Hematopoietic multipotent progenitor cell (in vitro differentiated cells): ENCODE results near the gene ZNF578. TPM values are rescaled to one million over a fixed set of nuclear protein-coding genes. Genes with fewer than 3 reads are reported as not detected.
A peak's percentile ranks its signal among the peaks of the same experiment; 100 is the strongest.
"Not testable (repeated sequence)": the region's sequence is repeated elsewhere in the genome, so short reads cannot be mapped to it uniquely, and the experiment has no call there.

Source experiments
- DNase-seq, 3 donors: peaks; one replicate each; pipeline ENCODE4 v3.0.0-alpha.2; 2011 to 2015; ENCODE audit warnings: low read depth in 2 of 3, low spot score in 2 of 3
- total RNA-seq: library from RNA; depleted of rRNA; stranded (reverse); fragments of >200 nt; gene quantifications from one replicate; pipeline ENCODE4 v1.2.3, GENCODE V29; 2012

Gene ZNF578
- 1.1 TPM for total RNA-seq

GRCh38 chr19:52453324-52454094 is at the start of gene ZNF578:
Gene ZNF578, plus strand, starts transcription at chr19:52453553. Its CDS starts 48,293 bp downstream, at chr19:52501846.
- peak; percentile 7 to 93 (median 85) for DNase-seq

- DNase-seq: peak in 1 of 3 donors; percentile 16
Measured at GRCh38 chr19:52410276-52410675, 43.1 kb upstream of the ZNF578 start.

- no peak for DNase-seq
Measured at GRCh38 chr19:52415711-52416110, 37.6 kb upstream of the ZNF578 start.

- DNase-seq: no peak
Measured at GRCh38 chr19:52428937-52429336, 24.4 kb upstream of the ZNF578 start, which contains the start of gene ZNF534. Gene ZNF534, plus strand, starts transcription at chr19:52429148. Its CDS starts 2,327 bp downstream, at chr19:52431475.

- no peak for DNase-seq
Measured at GRCh38 chr19:52442179-52442578, 11.2 kb upstream of the ZNF578 start.

- no peak for DNase-seq
Measured at GRCh38 chr19:52444506-52444905, 8.8 kb upstream of the ZNF578 start.

GRCh38 chr19:52451241-52451640 is 2.1 kb upstream of the ZNF578 start:
- no peak for DNase-seq

- DNase-seq: no peak
Measured at GRCh38 chr19:52464798-52465470, 11.6 kb downstream of the ZNF578 start.

GRCh38 chr19:52473655-52474350 is 20.4 kb downstream of the ZNF578 start:
- no peak for DNase-seq

GRCh38 chr19:52474351-52475127 is 21.2 kb downstream of the ZNF578 start:
- DNase-seq: no peak

- not testable (repeated sequence) for DNase-seq
Measured at GRCh38 chr19:52484111-52484743, 30.9 kb downstream of the ZNF578 start.

- DNase-seq: not testable (repeated sequence)
Measured at GRCh38 chr19:52485064-52485463, 31.7 kb downstream of the ZNF578 start.

- not testable (repeated sequence) for DNase-seq
Measured at GRCh38 chr19:52485561-52486240, 32.3 kb downstream of the ZNF578 start.

- DNase-seq: peak in 2 of 3 donors; percentile 5
Measured at GRCh38 chr19:52492201-52492993, 39.0 kb downstream of the ZNF578 start.

GRCh38 chr19:52492994-52493470 is 39.7 kb downstream of the ZNF578 start:
- peak in 1 of 3 donors; percentile 2 for DNase-seq

GRCh38 chr19:52494518-52494917 is 41.2 kb downstream of the ZNF578 start:
- no peak for DNase-seq

GRCh38 chr19:52498571-52498970 is 45.2 kb downstream of the ZNF578 start:
- no peak for DNase-seq

- not testable (repeated sequence) for DNase-seq
Measured at GRCh38 chr19:52500474-52500873, 47.1 kb downstream of the ZNF578 start.
